Upper lobe of left lung (tissue), 4 donors: ENCODE measurements around the gene TARS3.

Experiments used
- EP300 ChIP-seq, 4 donors: sonication (generic); formaldehyde crosslinking; IDR thresholded peaks; one replicate each; pipeline ENCODE4 v1.5.1; 2017; ENCODE audit warnings: antibody characterized with exemption in 4 of 4, control low read depth in 2 of 4
- POLR2A ChIP-seq, 4 donors: fragments of 450-650 bp; IDR thresholded peaks; one replicate each; pipeline ENCODE4 v1.5.1; 2016 to 2017; ENCODE audit warnings: antibody characterized with exemption in 4 of 4, mild to moderate bottlenecking in 2 of 4
- POLR2AphosphoS5 ChIP-seq, 2 donors: sonication (generic); formaldehyde crosslinking; IDR thresholded peaks; one replicate each; pipeline ENCODE4 v1.5.1; 2017; ENCODE audit warnings: antibody characterized with exemption in 2 of 2
- TF ChIP-seq, protein P1 (sequence below), 6 experiments: fragments of 450-650 bp in 4 of 6; fragments of 200-600 bp in 2 of 6; sonication (generic) in 2 of 6; IDR thresholded peaks; one replicate each; pipeline ENCODE4 v1.5.1; 2016 to 2019; ENCODE audit warnings: antibody characterized with exemption in 6 of 6

DNA sequence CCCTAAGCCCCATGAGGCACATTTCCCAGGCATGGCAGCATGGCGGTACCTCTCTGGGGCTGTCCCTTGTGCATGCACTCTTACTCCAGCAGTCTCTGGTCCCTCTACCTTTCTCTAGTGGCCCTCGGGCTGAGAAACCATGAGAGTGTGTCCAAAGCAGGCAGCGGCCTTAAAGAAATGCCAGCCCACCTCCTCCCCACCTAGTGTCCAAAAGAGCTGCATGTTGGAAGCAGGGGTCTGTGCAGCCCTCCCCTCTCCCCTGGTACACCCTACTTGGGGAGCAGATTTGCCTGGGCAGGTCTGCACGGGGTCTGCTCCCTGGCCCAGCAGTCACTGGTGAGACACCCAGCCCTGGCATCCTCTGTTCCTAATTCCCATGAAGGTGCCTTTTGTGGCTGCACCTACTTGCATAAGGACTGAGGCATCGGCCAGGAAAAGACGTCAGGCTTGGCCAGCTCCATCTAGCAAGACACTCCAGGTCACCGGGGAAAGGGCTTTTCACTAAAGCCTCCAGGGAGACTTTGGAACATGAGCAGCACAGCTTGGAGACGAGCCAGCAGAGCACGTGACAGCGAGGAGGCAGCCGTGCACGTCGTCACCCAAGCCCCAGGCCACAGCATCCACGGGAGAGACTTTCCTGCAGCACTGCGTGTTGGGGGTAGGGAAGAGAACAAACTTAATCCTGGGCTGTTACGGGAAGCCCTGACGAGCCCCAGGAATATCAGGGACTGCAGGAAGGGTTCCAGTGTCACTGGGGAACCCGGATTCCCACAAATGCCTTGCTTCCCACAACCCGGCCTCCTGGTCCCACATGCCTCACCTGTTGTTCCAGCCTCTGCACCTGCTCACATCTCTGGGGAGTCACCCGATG lies 110.9 kb downstream of the TARS3 start:
- TF ChIP-seq, protein P1, sequence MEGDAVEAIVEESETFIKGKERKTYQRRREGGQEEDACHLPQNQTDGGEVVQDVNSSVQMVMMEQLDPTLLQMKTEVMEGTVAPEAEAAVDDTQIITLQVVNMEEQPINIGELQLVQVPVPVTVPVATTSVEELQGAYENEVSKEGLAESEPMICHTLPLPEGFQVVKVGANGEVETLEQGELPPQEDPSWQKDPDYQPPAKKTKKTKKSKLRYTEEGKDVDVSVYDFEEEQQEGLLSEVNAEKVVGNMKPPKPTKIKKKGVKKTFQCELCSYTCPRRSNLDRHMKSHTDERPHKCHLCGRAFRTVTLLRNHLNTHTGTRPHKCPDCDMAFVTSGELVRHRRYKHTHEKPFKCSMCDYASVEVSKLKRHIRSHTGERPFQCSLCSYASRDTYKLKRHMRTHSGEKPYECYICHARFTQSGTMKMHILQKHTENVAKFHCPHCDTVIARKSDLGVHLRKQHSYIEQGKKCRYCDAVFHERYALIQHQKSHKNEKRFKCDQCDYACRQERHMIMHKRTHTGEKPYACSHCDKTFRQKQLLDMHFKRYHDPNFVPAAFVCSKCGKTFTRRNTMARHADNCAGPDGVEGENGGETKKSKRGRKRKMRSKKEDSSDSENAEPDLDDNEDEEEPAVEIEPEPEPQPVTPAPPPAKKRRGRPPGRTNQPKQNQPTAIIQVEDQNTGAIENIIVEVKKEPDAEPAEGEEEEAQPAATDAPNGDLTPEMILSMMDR (IDR thresholded peaks at IDR 0.05), result no peak
- TF ChIP-seq POLR2A (IDR thresholded peaks at IDR 0.05) (no peak), EP300 (IDR thresholded peaks at IDR 0.05) (no peak), POLR2AphosphoS5 (IDR thresholded peaks at IDR 0.05) (no peak)
